Kasumi-1 (cell line): ENCODE measurements around the gene SIAH1.
"Not testable (repeated sequence)": the region's sequence is repeated elsewhere in the genome, so short reads cannot be mapped to it uniquely, and the experiment has no call there.

Source experiments
- DNase-seq, 2 experiments: peaks; one replicate each; lab custom pipeline; 2025; lab: John Stamatoyannopoulos, UW

Gene SIAH1

DNA sequence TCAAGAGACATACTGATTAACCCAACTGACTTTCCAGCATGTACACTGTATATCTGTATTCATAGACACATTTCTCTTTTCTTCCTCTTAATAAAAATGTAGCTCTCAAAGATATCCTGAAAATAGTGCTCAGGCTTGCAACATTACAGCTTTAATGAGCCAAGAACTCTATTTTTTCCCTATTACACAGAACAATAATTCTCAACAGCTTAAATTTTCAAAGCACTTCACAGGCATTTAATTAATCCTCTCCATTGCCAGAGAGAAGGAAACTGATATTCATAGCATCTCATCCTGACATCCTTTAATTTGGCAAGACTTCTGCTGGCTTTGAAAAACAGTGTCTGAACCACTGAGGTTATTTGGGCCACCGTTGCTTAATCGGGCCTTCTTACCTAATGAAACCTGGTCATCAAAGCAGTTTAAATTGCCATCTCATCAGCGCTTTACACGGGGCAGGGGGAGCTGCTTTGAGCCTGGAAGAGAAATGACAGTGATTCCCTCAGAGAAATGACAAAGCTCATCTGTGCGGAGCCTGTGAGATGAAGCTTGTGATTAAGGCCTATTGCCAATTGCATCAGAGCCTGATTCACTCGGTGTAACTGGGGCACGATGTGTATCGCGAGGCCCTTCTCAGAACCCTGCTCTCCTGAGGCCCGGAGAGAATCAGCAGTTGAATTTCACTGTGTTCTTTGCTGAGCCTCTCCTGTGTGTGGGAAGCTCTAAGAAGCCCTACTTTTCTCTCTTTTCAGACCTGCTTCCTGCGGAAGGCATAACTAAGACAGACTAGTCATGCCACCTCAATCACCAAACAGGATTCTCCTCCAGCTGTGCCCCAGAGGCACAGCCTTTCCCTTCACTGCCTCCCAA is 8.5 kb upstream of the SIAH1 start:
- DNase-seq: no peak

DNA sequence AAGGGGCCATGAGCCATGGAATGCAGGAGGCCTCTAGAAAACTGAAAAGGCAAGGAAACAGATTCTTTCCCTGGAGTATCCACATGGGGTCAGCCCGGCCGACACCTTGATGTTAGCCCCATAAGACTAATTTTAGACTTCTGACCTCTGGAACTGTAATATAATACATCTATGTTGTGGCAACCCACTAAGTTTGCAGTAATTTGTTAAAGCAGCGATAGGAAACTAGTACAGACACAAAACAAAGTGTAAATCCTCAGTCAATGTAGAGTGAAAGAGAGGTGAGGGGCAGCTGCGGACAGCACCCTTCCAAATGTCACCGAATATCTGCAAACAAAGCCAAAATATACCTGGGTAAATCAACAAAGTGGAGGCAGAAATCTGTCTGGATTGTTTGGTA is 7.2 kb upstream of the SIAH1 start:
- DNase-seq: no peak

DNA sequence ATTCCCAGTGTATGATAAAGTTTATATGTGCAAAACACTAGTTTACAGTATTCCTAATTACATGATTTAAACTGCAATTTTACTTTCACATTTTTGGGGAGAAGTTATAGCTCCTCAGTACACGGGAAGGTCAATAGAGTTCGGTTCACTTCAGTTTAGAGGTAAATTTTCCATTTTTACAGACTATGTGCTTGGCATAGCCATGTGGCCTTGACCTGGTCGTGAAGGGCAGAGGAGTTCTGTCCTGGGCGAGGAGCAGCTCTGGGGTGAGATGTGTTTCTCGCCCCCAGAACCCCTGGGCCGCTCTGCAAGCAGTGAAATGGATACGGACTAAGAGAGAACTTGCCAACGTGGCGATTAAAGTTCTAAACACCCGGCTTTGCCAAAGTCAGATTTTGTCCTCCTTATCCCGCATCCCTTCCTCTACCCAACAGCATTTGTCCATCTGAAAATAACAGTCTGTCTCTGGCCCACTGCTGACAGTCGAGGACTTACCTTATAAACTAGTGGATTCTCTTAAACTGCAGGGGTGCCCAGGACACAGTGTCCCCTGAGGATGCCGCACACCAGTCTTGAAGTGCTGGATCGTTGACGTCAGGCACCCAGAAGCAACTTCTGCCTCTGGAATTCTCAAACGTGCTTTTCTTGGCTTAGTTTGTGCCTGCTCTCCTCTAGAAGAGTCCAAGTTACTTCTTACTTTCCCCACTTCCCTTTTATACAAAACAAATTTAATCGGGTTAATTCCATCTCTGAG is 1.5 kb upstream of the SIAH1 start:
- no peak for DNase-seq

DNA sequence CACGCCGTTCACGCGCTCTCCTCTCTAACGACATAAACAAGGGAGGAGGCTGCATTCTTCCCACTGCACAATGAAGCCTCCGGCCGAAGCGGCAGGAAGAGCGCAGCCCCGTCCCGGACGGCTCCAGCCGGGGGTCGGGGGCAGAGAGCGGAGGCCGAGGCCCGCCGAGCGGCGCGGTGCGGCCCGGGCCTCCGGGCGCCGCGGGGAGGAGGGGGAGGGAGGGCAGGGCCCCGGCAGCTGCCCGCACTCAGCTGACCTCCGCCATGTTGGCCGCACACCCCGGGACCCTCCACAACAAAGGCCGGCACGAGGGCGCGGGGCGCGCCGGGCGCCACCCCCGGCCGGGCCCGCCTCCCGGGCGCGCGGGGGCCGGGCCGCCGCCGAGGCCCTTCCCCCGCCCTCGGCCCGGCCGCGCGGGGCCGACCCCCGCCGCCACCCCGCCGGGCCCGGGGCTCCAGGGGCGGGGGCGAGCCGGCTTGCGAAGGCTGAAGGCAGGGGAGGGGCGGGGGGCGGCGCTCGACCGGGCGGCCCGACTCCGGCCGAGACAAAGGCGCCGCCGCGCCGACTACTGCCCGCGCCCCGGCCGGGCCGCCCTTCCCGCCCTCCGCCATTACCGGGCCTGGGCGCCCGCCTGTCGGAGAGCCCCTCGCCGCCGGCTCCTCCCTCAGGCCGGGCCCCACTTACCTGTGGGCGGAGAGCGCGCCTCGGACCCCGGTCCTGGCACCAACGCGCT is 527 bp downstream of the SIAH1 start:
- peak; percentile 29 to 39 for DNase-seq

DNA sequence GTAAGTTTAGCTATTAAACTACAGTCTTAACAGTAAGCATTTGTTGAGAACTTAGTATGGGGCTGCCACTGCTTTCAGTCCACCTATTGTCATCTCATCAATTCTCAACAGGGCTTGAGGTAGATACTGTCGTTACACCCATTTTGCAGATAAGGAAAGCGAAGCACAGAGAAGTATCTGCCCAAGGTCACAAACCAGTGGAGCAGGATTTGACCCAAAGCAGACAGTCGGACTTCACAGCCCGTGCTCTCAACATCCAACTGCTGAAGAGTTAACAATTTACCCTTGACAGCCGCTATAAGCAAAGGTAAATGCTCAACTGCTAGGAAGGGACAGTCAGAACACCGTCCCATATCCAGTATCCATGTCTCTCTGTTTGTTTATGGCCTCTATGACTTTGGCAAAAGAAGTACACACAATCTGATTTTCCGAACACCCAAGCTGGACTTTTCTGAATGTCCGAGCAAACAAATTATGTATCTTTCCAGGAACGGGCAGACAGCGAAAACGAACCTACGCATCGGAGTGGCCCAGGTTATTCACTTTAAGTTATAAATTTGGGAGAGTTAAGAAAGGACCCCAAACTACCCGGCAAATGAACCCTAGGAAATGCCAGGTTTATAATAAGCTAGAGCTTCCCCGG is 1.2 kb downstream of the SIAH1 start:
- DNase-seq: peak; percentile 16 to 64

DNA sequence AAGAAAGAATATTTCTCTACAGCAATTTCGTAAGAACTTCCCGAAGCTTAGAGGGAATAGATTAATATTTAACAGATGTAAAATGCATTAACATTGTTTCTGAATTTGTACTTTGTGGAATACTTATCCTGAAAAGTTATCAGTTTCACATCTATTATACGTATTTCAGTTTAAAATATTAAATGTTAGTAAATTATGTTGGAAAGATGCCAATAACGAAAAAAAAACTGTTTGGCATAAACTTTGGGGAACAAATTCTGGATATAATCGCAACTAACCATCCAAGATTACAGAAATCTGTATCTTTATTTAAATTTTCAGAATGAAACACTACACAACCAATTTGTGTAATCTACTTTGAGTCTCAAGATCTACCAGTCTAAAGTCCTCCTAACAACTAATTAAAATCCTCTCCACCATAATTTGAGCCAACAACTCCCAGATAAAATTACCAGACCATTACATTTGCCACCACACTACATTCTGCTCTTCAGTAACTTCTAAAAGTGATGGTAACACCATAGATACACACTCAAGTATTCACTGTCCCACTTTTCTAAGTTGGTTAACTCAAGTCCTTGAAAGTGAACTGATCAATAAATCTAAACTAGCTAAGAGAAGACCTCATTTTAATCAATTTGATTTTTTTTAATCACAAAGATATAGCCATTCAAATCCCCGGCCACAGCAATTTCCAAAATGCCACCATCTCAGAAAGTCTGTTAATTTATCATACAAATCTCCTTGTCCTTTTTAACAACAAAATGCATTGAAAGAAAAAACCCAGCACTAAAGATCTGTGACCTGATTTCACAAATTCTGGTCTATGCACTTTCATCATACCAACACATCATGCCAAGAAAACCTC is 2.0 kb downstream of the SIAH1 start:
- DNase-seq: no peak

DNA sequence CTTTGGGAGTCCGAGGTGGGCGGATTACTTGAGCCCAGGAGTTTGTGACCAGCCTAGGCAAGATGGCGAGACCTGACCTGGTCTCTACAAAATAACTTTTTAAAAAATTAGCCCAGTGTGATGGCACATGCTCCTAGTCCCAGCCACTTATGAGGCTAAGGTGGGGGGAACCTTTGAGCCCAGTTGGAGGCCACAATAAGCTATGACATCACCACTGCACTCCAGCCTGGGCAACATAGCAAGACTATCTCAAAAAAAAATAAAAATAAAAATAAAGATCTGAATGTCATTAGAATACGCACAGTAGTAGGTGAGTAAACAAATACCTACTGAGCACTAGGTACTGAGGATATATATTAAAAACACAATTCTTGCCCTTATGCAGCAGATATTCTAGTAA is 3.1 kb downstream of the SIAH1 start:
- no peak for DNase-seq

DNA sequence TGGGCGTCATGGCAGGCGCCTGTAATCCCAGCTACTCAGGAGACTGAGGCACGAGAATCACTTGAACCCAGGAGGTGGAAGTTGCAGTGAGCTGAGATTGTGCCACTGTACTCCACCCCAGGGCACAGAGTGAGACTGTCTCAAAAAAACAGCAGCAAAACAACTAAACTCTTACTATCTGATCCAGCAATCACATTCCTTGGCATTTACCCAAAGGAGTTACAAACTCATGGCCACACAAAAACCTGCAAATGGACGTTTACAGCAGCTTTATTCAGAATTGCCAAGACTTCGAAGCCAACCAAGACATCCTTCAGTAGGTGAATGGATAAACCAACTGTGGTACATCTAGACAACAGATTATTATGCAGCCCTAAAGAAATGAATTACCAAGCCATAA is 4.0 kb downstream of the SIAH1 start:
- DNase-seq: no peak

DNA sequence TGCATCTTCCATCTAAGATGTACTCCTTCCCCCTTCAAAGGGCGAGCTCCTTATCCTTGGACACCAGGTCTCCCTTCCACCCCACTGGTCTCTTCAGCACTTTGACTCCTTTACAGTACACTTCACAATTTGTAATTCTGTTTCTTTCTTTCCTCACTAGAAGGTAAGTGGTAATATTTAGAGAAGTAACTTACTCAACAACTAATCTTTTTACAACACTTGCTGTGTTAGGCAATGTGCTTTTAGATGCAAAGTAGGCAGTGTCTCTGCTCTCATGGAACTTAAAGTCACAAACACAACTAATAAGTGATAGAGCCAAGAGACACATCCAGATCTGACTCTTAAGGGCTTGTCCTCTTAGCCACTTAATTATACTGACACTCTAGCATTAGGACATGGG is 6.4 kb downstream of the SIAH1 start:
- peak; percentile 15 to 26 for DNase-seq

DNA sequence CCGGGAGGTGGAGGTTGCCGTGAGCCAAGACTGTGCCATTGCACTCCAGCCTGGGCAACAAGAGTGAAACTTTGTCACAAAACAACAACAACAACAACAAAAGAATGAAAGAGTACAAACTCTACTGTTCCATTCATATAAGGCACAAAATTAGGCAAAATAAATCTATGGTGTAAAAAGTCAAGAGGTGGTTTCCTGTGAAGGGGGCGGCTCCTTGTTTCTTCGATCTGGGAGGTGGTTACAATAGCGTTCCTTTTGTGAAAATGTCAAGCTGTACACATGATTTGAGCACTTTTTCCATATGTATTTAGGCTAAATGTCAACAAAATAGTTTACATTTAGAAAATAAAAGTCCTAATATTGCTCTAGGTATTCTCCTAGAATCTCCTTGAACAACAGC is 6.9 kb downstream of the SIAH1 start:
- DNase-seq: no peak

DNA sequence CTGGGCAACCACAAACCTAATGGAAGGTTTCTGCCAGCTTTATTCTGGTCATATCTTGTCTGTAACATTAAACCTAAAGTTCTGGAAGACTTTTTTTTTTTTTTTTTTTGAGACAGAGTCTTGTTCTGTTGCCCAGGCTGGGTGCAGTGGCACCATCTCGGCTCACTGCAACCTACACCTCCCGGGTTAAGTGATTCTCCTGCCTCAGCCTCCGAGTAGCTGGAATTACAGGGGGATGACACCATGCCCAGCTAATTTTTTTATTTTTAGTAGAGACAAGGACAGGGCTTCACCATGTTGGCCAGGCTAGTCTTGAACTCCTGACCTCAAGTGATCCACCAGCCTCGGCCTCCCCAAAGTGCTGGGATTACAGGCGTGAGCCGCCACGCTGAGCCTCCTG is 7.9 kb downstream of the SIAH1 start:
- not testable (repeated sequence) for DNase-seq

DNA sequence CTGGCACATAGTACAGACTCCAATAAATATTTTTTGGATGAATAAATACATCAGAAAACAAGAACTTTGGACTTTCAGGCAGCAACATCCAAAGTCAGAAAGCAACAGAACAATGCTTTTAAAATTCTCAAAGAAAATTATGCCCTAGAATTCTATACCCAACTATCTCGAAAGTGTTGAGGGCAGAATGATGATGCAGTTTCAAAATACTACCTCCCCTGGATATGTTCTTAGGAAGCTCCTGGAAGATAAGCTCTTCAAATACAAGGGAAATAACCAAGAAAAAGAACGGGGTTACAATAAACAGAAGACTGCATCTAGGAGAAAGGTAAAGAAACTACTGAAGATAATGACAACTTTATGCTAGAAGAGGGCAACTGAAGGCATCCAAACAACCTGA is 11.0 kb downstream of the SIAH1 start:
- DNase-seq: no peak

DNA sequence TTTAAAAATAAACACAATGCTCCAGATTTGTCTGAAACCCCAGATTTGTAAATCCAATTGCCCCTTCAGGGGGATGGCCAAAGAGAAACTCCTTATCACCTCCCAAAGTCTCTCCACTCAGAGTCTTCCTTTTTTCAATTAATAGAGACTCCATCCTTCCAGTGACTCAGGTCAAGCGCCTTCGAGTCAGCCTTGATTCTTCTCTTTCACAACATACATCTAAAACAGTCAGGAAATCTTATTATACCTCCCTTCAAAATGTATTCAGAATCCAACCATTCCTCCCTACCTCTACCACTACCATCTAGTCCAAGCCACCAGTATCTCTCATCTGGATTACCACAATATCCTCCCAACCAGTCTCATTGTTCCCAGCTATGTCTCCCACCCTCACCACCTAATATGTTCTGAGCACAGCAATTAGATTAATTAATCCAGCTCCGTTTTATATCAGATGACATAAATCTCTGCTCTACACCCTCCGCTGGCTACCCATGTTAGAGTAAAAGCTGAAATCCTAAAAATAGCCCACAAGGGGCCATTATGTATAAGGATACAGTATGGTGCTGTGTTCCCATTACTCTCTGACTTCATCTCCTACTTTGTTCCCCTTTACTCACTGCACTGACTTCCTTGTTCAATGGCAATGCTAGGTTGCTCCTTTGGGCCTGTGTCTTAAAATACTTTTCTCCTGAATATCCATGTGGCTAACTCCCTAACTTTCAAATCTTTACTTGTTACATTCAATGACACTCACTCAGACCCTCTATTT is 11.8 kb downstream of the SIAH1 start:
- DNase-seq: peak; percentile 41 to 52

DNA sequence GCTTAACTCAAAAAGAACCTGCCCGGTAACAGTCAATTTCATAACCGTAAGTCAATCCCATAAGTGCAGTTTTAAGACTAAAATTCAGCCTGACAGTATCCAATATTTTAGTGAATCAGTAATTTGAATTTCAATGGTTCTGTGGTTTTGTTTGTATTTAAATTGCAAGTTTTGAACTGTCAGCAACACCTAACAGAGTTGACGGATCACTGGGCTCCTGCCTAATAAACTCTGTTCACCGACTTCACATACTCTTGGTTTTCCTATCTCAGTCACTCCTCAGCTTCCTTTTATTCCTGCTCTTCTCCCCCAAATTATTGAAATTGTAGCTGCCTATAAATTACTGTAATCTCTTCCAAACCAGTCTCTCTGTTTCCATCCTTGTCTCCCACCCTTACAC is 12.5 kb downstream of the SIAH1 start:
- DNase-seq: no peak

DNA sequence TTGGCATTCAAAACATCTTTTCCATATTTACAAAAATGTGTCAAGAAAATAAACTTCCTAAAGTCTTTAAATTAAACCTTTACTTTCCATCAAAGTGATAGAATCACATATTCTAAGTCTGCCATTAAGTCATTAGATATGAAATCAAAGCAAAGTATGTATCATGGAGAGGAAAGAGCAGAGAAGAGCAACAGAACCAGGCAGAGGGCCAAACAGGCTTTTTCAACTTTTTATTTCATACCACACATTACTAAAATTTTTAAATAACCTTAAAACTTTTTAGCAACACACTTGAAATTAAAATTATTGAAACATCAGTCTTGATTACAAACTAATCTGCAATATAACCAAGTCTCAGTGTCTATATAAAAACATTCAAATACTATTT is 13.8 kb downstream of the SIAH1 start:
- no peak for DNase-seq

DNA sequence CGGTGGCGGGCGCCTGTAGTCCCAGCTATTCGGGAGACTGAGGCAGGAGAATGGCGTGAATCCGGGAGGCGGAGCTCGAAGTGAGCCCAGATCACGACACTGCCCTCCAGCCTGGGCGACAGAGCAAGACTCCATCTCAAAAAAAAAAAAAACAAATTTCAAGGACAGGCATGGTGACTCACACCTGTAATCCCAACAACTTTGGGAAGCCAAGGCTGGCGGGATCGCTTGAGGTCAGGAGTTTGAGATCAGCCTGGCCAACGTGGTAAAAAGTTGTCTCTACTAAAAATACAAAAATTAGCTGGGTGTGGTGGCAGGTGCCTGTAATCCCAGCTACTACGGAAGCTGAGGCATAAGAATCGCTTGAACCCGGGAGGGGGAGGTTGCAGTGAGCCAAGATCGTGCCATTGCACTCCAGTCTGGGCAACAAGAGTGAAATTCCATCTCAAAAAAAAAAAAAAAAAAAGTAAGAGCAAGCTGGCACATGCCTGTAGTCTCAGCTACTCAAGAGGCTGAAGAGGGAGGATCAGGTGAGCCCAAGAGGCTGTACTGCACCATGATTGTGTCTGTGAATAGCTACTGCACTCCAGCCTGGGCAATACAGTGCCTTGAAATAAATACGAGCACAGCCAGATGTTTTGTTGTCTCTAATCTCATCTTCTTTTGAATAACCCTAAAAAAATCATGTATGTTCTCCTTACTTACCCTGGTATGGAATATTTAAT is 14.4 kb downstream of the SIAH1 start:
- not testable (repeated sequence) for DNase-seq

DNA sequence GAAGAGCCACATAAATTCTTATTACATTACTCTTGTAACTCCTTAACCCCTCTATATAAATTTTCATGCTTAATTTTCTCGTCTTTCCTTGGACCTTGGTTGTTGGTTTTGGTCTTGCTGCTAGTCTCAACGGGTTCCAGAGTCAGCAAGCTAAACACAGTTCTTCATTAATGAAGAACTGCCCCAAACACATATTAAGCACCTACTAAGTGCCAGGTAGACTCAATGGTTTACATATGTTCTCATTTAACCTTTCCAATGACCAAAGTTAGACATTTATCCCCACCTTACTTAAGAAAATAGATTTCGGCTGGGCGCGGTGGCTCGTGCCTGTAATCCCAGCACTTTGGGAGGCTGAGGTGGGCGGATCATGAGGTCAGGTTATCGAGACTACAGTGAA is 15.0 kb downstream of the SIAH1 start:
- DNase-seq: no peak

DNA sequence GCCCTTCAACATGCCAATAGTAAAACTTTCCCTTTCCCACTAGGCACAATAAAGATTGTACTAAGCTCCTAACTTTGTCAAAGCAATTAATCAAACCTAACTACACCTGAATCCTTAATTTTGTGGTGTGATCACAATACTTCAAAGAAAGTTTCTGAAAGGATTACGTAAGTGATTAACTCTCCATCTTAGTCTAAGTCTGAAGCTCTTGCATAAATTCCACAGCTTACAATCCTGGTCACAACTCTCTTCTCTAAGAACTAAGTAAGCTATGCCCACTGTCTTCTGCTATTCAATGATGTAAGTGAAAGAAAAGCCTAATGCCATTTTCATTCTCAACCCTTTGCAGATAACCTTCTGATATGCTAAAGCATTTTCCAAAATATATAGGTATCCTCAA is 15.4 kb downstream of the SIAH1 start:
- no peak for DNase-seq

DNA sequence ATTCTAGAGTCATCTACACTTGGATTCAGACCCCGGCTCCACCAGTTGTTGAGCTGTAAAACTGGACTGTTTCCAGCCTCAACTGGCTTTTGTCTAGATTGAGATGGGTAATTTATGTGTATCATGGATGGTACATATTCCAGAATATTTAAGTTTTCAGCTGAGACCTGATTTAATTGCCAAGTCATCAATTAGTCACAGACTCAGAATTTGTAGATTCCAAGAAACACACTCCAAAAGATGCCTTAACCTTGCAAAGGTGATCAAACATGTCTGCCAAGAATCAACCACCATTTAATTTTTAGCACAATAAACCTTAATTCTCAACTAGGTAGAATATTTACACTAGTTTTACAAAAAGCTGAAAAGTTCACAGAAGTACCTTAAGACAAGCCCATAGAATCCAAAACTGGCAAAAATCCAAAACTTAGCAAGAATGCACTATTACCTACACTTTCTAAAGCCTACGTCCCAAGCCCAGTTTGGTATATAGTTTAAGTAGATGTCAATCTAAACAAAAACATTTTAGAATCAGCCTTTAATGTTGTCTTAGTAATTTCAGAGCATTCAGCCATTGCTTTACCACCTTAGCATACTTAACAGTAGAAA is 17.7 kb downstream of the SIAH1 start:
- no peak for DNase-seq
